HCT116 (cell line): Measurements from ENCODE around the gene SLC25A45. TPM values are rescaled to one million over a fixed set of nuclear protein-coding genes. Genes with fewer than 3 reads are reported as not detected.

ENCODE experiments used
- ATAC-seq: fragments of 200-7000 bp; cut with Tn5 transposase; 2 replicates; pipeline ENCODE4 v1.9.1; 2020; ENCODE audit warnings: mild to moderate bottlenecking, moderate library complexity
- BruUV-seq: library from RNA; stranded (reverse); fragments of 400-500 nt; replicated peaks from 2 replicates; lab custom pipeline; 2021; lab: Mats Ljungman, UMichigan
- CTCF ChIA-PET: fragments of 300-600 bp; sonication (Branson Sonifier 250); formaldehyde crosslinking; loops from one replicate; lab custom pipeline; 2021; ENCODE audit warnings: antibody characterized with exemption; lab: Charles Lee
- POLR2A ChIA-PET: fragments of 300-600, 350-600 bp; sonication (Branson Sonifier 250); formaldehyde crosslinking; loops from one replicate; lab custom pipeline; 2021; ENCODE audit warnings: antibody characterized with exemption; lab: Charles Lee
- RAD21 ChIA-PET, 2 experiments: fragments of 300-600 bp; sonication (Branson Sonifier 250); formaldehyde crosslinking; loops; one replicate each; lab custom pipeline; 2023; ENCODE audit warnings: low total read pairs in 2 of 2; ENCODE audit not compliant: uncharacterized antibody in 2 of 2, unreplicated experiment in 2 of 2, low non-redundant PET in 1 of 2; lab: Charles Lee
- DNase-seq: peaks from one replicate; pipeline ENCODE4 v3.0.0-alpha.2; 2010; ENCODE audit warnings: low read depth, low spot score
- H2AFZ ChIP-seq: fragments of 200-600 bp; shearing (Covaris generic), sonication (generic); 2 replicates; pipeline ENCODE4 v1.6.1; 2017; ENCODE audit warnings: low read depth, mixed run types, mixed read lengths, antibody characterized with exemption, low read length; ENCODE audit not compliant: poor library complexity, severe bottlenecking
- H3K27ac ChIP-seq: 2 replicates; pipeline ENCODE4 v1.5.1; 2012; ENCODE audit warnings: low read depth, low read length
- H3K27me3 ChIP-seq: fragments of 200-600 bp; sonication (generic); 2 replicates; pipeline ENCODE4 v1.6.1; 2016; ENCODE audit warnings: mixed run types, low read length, mixed read lengths; ENCODE audit not compliant: insufficient read depth
- H3K36me3 ChIP-seq, 2 experiments: fragments of 200-500 bp in 1 of 2; fragments of 200-600 bp in 1 of 2; sonication (Bioruptor generic) in 1 of 2; sonication (generic) in 1 of 2; 2 replicates each; pipeline versions ENCODE4 v1.5.1 to v1.6.1; 2014 to 2016; ENCODE audit warnings: low read length in 2 of 2, inconsistent platforms in 1 of 2, mixed read lengths in 1 of 2, mixed run types in 1 of 2; ENCODE audit not compliant: insufficient read depth in 2 of 2, control insufficient read depth in 1 of 2
- H3K4me1 ChIP-seq, 2 experiments: fragments of 200-600 bp in 1 of 2; sonication (generic) in 1 of 2; 2 replicates each; pipeline versions ENCODE4 v1.5.1 to v1.6.1; 2012 to 2017; ENCODE audit warnings: low read length in 2 of 2, inconsistent platforms in 1 of 2, mild to moderate bottlenecking in 1 of 2, mixed read lengths in 1 of 2, mixed run types in 1 of 2, moderate library complexity in 1 of 2; ENCODE audit not compliant: insufficient read depth in 2 of 2, control insufficient read depth in 1 of 2
- H3K4me2 ChIP-seq: fragments of 200-600 bp; sonication (generic); 2 replicates; pipeline ENCODE4 v1.6.1; 2017; ENCODE audit warnings: mixed run types, low read length, mixed read lengths
- H3K4me3 ChIP-seq, 2 experiments: fragments of 200-600 bp in 1 of 2; sonication (generic) in 1 of 2; replicated peaks in 1 of 2; 2 replicates each; pipeline ENCODE4 v1.5.1; 2011 to 2016; ENCODE audit warnings: low read length in 2 of 2, control low read depth in 1 of 2, low read depth in 1 of 2, mild to moderate bottlenecking in 1 of 2, mixed read lengths in 1 of 2, mixed run types in 1 of 2
- H3K79me2 ChIP-seq: fragments of 200-600 bp; sonication (generic); 2 replicates; pipeline ENCODE4 v1.6.1; 2017; ENCODE audit warnings: mild to moderate bottlenecking, mixed run types, low read length, moderate library complexity, mixed read lengths; ENCODE audit not compliant: insufficient read depth
- H3K9ac ChIP-seq: fragments of 200-600 bp; sonication (generic); 2 replicates; pipeline ENCODE4 v1.6.1; 2016; ENCODE audit warnings: low read length, mixed read lengths
- H3K9me2 ChIP-seq: fragments of 200-600 bp; sonication (generic), shearing (Covaris generic); 2 replicates; pipeline ENCODE4 v1.6.1; 2017; ENCODE audit warnings: mixed run types, mild to moderate bottlenecking, moderate library complexity; ENCODE audit not compliant: insufficient read depth
- H3K9me3 ChIP-seq, 2 experiments: fragments of 200-500 bp in 1 of 2; fragments of 200-600 bp in 1 of 2; sonication (Bioruptor generic) in 1 of 2; sonication (generic) in 1 of 2; 2 replicates each; pipeline ENCODE4 v1.6.1; 2014 to 2017; ENCODE audit warnings: low read length in 2 of 2, mixed read lengths in 2 of 2, inconsistent platforms in 1 of 2, low read depth in 1 of 2, mild to moderate bottlenecking in 1 of 2, mixed run types in 1 of 2, moderate library complexity in 1 of 2; ENCODE audit not compliant: control insufficient read depth in 1 of 2, insufficient read depth in 1 of 2
- H4K20me1 ChIP-seq: fragments of 200-600 bp; sonication (generic), shearing (Covaris generic); 2 replicates; pipeline ENCODE4 v1.6.1; 2017; ENCODE audit warnings: mixed run types, mild to moderate bottlenecking, moderate library complexity; ENCODE audit not compliant: insufficient read depth
- JUND ChIP-seq: IDR thresholded peaks from 2 replicates; pipeline ENCODE4 v1.6.1; 2012
- REST ChIP-seq: IDR thresholded peaks from 2 replicates; pipeline ENCODE4 v1.6.1; 2012; ENCODE audit warnings: low read depth
- SP1 ChIP-seq: IDR thresholded peaks from 2 replicates; pipeline ENCODE4 v1.6.1; 2012; ENCODE audit warnings: low read depth
- SRF ChIP-seq: IDR thresholded peaks from 2 replicates; pipeline ENCODE4 v1.6.1; 2012; ENCODE audit warnings: low read depth
- TCF7L2 ChIP-seq: IDR thresholded peaks from 2 replicates; pipeline ENCODE4 v1.7.0; 2011; ENCODE audit warnings: borderline replicate concordance, inconsistent platforms; ENCODE audit not compliant: insufficient read depth, insufficient read length; ENCODE audit errors: extremely low read depth
- intact Hi-C: fragments of 100-400 bp; cut with micrococcal nuclease; formaldehyde crosslinking; loops from 2 replicates; pipeline ENCODE4 v1.10.0; 2022
- total RNA-seq: library from RNA; stranded (reverse); gene quantifications from one replicate; pipeline ENCODE4 v1.2.1, GENCODE V29; 2021; ENCODE audit not compliant: unreplicated experiment
- TF ChIP-seq, protein P1 (sequence below): IDR thresholded peaks from 2 replicates; pipeline ENCODE4 v1.6.1; 2011; ENCODE audit warnings: mild to moderate bottlenecking, low read length, moderate library complexity; ENCODE audit not compliant: insufficient replicate concordance; ENCODE audit errors: extremely low read depth

Gene SLC25A45
- total RNA-seq, 1 experiment from 2014 or later: 3.9 TPM

DNA sequence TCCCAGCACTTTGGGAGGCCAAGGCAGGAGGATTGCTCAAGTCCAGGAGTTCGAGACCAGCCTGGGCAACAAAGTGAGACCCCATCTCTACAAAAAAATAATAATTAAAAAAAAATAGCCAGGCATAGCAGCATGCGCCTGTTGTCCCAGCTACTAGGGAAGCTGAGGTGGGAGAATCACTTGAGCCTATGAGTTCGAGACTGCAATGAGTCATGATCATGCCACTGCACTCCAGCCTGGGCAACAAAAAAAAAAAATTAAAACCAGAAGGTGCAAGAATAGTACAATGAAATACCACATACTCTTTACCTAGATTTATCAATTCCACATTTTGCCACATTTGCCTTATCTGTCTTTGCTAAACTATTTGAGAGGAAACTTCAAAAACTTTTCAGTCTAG, 40.6 kb downstream of the SLC25A45 start:
- Histone ChIP-seq H3K9ac (no peak overlapping the region), H2AFZ (no peak overlapping the region), H3K4me3 (no peak overlapping the region), H3K36me3 (peaks cover 59 to 62% of the 10 kb centered on the region in 2 experiments), H3K9me2 (no peaks in the 10 kb centered on the region), H3K27me3 (no peaks in the 10 kb centered on the region), H4K20me1 (peaks cover 8% of the 10 kb centered on the region; the same call in 1 of the 2 replicates), H3K4me1 (no peaks in the 10 kb centered on the region), H3K27ac (no peak overlapping the region), H3K79me2 (peaks cover 43% of the 10 kb centered on the region), H3K9me3 (no peaks in the 10 kb centered on the region), H3K4me2 (no peak overlapping the region)
- DNase-seq (no peak), ATAC-seq (no peak)
- RAD21 ChIA-PET: no interaction called here
- POLR2A ChIA-PET: no interaction called here
- CTCF ChIA-PET: interaction anchor here (1.4 to 1.6 kb wide), 2 partner anchors 10 to 12 kb away, joined by 4 read pairs; no protein-coding TSS in a partner anchor
- intact Hi-C loops: no loop called here
- TF ChIP-seq SP1 (no peak), REST (no peak)
- no TSS peak for BruUV-seq

GRCh38 chr11:65340226-65340625, 42.2 kb downstream of the SLC25A45 start:
- Histone ChIP-seq H3K27me3 (no peaks in the 10 kb centered on the region), H4K20me1 (peaks cover 8% of the 10 kb centered on the region; the same call in 1 of the 2 replicates), H3K9me2 (no peaks in the 10 kb centered on the region), H3K4me1 (peaks cover 3% of the 10 kb centered on the region in 2 experiments; a peak in 3 of 4 replicates), H3K79me2 (peaks cover 59% of the 10 kb centered on the region), H3K36me3 (peaks cover 43 to 48% of the 10 kb centered on the region in 2 experiments), H3K4me2 (no peak overlapping the region), H3K9me3 (no peaks in the 10 kb centered on the region), H3K4me3 (no peak overlapping the region), H2AFZ (no peak overlapping the region), H3K27ac (no peak overlapping the region), H3K9ac (no peak overlapping the region)
- ATAC-seq: no peak
- ChIA-PET RAD21 (no interaction called here), POLR2A (no interaction called here), CTCF (interaction anchor here (0.6 kb wide), 1 partner anchor 11 kb away, joined by 3 read pairs; no protein-coding TSS in a partner anchor)
- TF ChIP-seq, protein P1, sequence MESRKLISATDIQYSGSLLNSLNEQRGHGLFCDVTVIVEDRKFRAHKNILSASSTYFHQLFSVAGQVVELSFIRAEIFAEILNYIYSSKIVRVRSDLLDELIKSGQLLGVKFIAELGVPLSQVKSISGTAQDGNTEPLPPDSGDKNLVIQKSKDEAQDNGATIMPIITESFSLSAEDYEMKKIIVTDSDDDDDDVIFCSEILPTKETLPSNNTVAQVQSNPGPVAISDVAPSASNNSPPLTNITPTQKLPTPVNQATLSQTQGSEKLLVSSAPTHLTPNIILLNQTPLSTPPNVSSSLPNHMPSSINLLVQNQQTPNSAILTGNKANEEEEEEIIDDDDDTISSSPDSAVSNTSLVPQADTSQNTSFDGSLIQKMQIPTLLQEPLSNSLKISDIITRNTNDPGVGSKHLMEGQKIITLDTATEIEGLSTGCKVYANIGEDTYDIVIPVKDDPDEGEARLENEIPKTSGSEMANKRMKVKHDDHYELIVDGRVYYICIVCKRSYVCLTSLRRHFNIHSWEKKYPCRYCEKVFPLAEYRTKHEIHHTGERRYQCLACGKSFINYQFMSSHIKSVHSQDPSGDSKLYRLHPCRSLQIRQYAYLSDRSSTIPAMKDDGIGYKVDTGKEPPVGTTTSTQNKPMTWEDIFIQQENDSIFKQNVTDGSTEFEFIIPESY: no peak
- TF ChIP-seq JUND (no peak), SRF (no peak), TCF7L2 (no peak)
- no TSS peak for BruUV-seq
- DNase-seq: no peak
- intact Hi-C loops: no loop called here
